HCT116 (cell line): ENCODE data around the gene ADGRG1. TPM values are rescaled to one million over a fixed set of nuclear protein-coding genes. Genes with fewer than 3 reads are reported as not detected.

Source experiments
- ATAC-seq: fragments of 200-7000 bp; cut with Tn5 transposase; 2 replicates; pipeline ENCODE4 v1.9.1; 2020; ENCODE audit warnings: mild to moderate bottlenecking, moderate library complexity
- BruUV-seq: library from RNA; stranded (reverse); fragments of 400-500 nt; replicated peaks from 2 replicates; lab custom pipeline; 2021; lab: Mats Ljungman, UMichigan
- CTCF ChIA-PET: fragments of 300-600 bp; sonication (Branson Sonifier 250); formaldehyde crosslinking; loops from one replicate; lab custom pipeline; 2021; ENCODE audit warnings: antibody characterized with exemption; lab: Charles Lee
- POLR2A ChIA-PET: fragments of 300-600, 350-600 bp; sonication (Branson Sonifier 250); formaldehyde crosslinking; loops from one replicate; lab custom pipeline; 2021; ENCODE audit warnings: antibody characterized with exemption; lab: Charles Lee
- RAD21 ChIA-PET, 2 experiments: fragments of 300-600 bp; sonication (Branson Sonifier 250); formaldehyde crosslinking; loops; one replicate each; lab custom pipeline; 2023; ENCODE audit warnings: low total read pairs in 2 of 2; ENCODE audit not compliant: uncharacterized antibody in 2 of 2, unreplicated experiment in 2 of 2, low non-redundant PET in 1 of 2; lab: Charles Lee
- DNase-seq: peaks from one replicate; pipeline ENCODE4 v3.0.0-alpha.2; 2010; ENCODE audit warnings: low read depth, low spot score
- H2AFZ ChIP-seq: fragments of 200-600 bp; shearing (Covaris generic), sonication (generic); 2 replicates; pipeline ENCODE4 v1.6.1; 2017; ENCODE audit warnings: low read depth, mixed run types, mixed read lengths, antibody characterized with exemption, low read length; ENCODE audit not compliant: poor library complexity, severe bottlenecking
- H3K27ac ChIP-seq: 2 replicates; pipeline ENCODE4 v1.5.1; 2012; ENCODE audit warnings: low read depth, low read length
- H3K27me3 ChIP-seq: fragments of 200-600 bp; sonication (generic); 2 replicates; pipeline ENCODE4 v1.6.1; 2016; ENCODE audit warnings: mixed run types, low read length, mixed read lengths; ENCODE audit not compliant: insufficient read depth
- H3K36me3 ChIP-seq, 2 experiments: fragments of 200-500 bp in 1 of 2; fragments of 200-600 bp in 1 of 2; sonication (Bioruptor generic) in 1 of 2; sonication (generic) in 1 of 2; 2 replicates each; pipeline versions ENCODE4 v1.5.1 to v1.6.1; 2014 to 2016; ENCODE audit warnings: low read length in 2 of 2, inconsistent platforms in 1 of 2, mixed read lengths in 1 of 2, mixed run types in 1 of 2; ENCODE audit not compliant: insufficient read depth in 2 of 2, control insufficient read depth in 1 of 2
- H3K4me1 ChIP-seq, 2 experiments: fragments of 200-600 bp in 1 of 2; sonication (generic) in 1 of 2; 2 replicates each; pipeline versions ENCODE4 v1.5.1 to v1.6.1; 2012 to 2017; ENCODE audit warnings: low read length in 2 of 2, inconsistent platforms in 1 of 2, mild to moderate bottlenecking in 1 of 2, mixed read lengths in 1 of 2, mixed run types in 1 of 2, moderate library complexity in 1 of 2; ENCODE audit not compliant: insufficient read depth in 2 of 2, control insufficient read depth in 1 of 2
- H3K4me2 ChIP-seq: fragments of 200-600 bp; sonication (generic); 2 replicates; pipeline ENCODE4 v1.6.1; 2017; ENCODE audit warnings: mixed run types, low read length, mixed read lengths
- H3K4me3 ChIP-seq, 2 experiments: fragments of 200-600 bp in 1 of 2; sonication (generic) in 1 of 2; replicated peaks in 1 of 2; 2 replicates each; pipeline ENCODE4 v1.5.1; 2011 to 2016; ENCODE audit warnings: low read length in 2 of 2, control low read depth in 1 of 2, low read depth in 1 of 2, mild to moderate bottlenecking in 1 of 2, mixed read lengths in 1 of 2, mixed run types in 1 of 2
- H3K79me2 ChIP-seq: fragments of 200-600 bp; sonication (generic); 2 replicates; pipeline ENCODE4 v1.6.1; 2017; ENCODE audit warnings: mild to moderate bottlenecking, mixed run types, low read length, moderate library complexity, mixed read lengths; ENCODE audit not compliant: insufficient read depth
- H3K9ac ChIP-seq: fragments of 200-600 bp; sonication (generic); 2 replicates; pipeline ENCODE4 v1.6.1; 2016; ENCODE audit warnings: low read length, mixed read lengths
- H3K9me2 ChIP-seq: fragments of 200-600 bp; sonication (generic), shearing (Covaris generic); 2 replicates; pipeline ENCODE4 v1.6.1; 2017; ENCODE audit warnings: mixed run types, mild to moderate bottlenecking, moderate library complexity; ENCODE audit not compliant: insufficient read depth
- H3K9me3 ChIP-seq, 2 experiments: fragments of 200-500 bp in 1 of 2; fragments of 200-600 bp in 1 of 2; sonication (Bioruptor generic) in 1 of 2; sonication (generic) in 1 of 2; 2 replicates each; pipeline ENCODE4 v1.6.1; 2014 to 2017; ENCODE audit warnings: low read length in 2 of 2, mixed read lengths in 2 of 2, inconsistent platforms in 1 of 2, low read depth in 1 of 2, mild to moderate bottlenecking in 1 of 2, mixed run types in 1 of 2, moderate library complexity in 1 of 2; ENCODE audit not compliant: control insufficient read depth in 1 of 2, insufficient read depth in 1 of 2
- H4K20me1 ChIP-seq: fragments of 200-600 bp; sonication (generic), shearing (Covaris generic); 2 replicates; pipeline ENCODE4 v1.6.1; 2017; ENCODE audit warnings: mixed run types, mild to moderate bottlenecking, moderate library complexity; ENCODE audit not compliant: insufficient read depth
- ATF3 ChIP-seq: IDR thresholded peaks from 2 replicates; pipeline ENCODE4 v1.6.1; 2012
- CBX3 ChIP-seq: IDR thresholded peaks from 2 replicates; pipeline ENCODE4 v1.6.1; 2012; ENCODE audit warnings: low read depth
- CEBPB ChIP-seq: IDR thresholded peaks from 2 replicates; pipeline ENCODE4 v1.6.1; 2012; ENCODE audit warnings: low read depth
- EGR1 ChIP-seq: IDR thresholded peaks from 2 replicates; pipeline ENCODE4 v1.6.1; 2012; ENCODE audit warnings: low read depth
- ELF1 ChIP-seq: IDR thresholded peaks from 2 replicates; pipeline ENCODE4 v1.6.1; 2012; ENCODE audit warnings: low read depth, borderline replicate concordance
- EZH2 ChIP-seq: fragments of 200-600 bp; sonication (generic); IDR thresholded peaks from 2 replicates; pipeline ENCODE4 v1.6.1; 2017; ENCODE audit warnings: antibody characterized with exemption, mixed run types
- FOSL1 ChIP-seq: IDR thresholded peaks from 2 replicates; pipeline ENCODE4 v1.6.1; 2012; ENCODE audit warnings: low read depth
- POLR2A ChIP-seq: IDR thresholded peaks from 2 replicates; pipeline ENCODE4 v1.7.0; 2011; ENCODE audit warnings: borderline replicate concordance; ENCODE audit not compliant: insufficient read depth, insufficient read length; ENCODE audit errors: extremely low read depth
- POLR2AphosphoS5 ChIP-seq: IDR thresholded peaks from 2 replicates; pipeline ENCODE4 v1.6.1; 2011; ENCODE audit warnings: mild to moderate bottlenecking, low read depth, low read length, moderate library complexity
- RAD21 ChIP-seq: IDR thresholded peaks from 2 replicates; pipeline ENCODE4 v1.6.1; 2012; ENCODE audit warnings: low read depth, mild to moderate bottlenecking
- REST ChIP-seq: IDR thresholded peaks from 2 replicates; pipeline ENCODE4 v1.6.1; 2012; ENCODE audit warnings: low read depth
- SIN3A ChIP-seq: IDR thresholded peaks from 2 replicates; pipeline ENCODE4 v1.6.1; 2012; ENCODE audit warnings: low read depth
- TCF7L2 ChIP-seq: IDR thresholded peaks from 2 replicates; pipeline ENCODE4 v1.7.0; 2011; ENCODE audit warnings: borderline replicate concordance, inconsistent platforms; ENCODE audit not compliant: insufficient read depth, insufficient read length; ENCODE audit errors: extremely low read depth
- YY1 ChIP-seq: IDR thresholded peaks from 2 replicates; pipeline ENCODE4 v1.6.1; 2011; ENCODE audit warnings: low read length, low read depth, moderate library complexity, mild to moderate bottlenecking; ENCODE audit not compliant: insufficient replicate concordance; ENCODE audit errors: extremely low read depth
- ZFX ChIP-seq: fragments of 450-650 bp; IDR thresholded peaks from 2 replicates; pipeline ENCODE4 v1.6.1; 2017
- ZNF274 ChIP-seq: fragments of 200-500 bp; sonication (Bioruptor generic); IDR thresholded peaks from 2 replicates; pipeline ENCODE4 v1.6.1; 2014; ENCODE audit warnings: mild to moderate bottlenecking, low read depth, low read length, inconsistent platforms
- intact Hi-C: fragments of 100-400 bp; cut with micrococcal nuclease; formaldehyde crosslinking; loops from 2 replicates; pipeline ENCODE4 v1.10.0; 2022
- total RNA-seq: library from RNA; stranded (reverse); gene quantifications from one replicate; pipeline ENCODE4 v1.2.1, GENCODE V29; 2021; ENCODE audit not compliant: unreplicated experiment
- TF ChIP-seq, protein P1 (sequence below): IDR thresholded peaks from 2 replicates; pipeline ENCODE4 v1.6.1; 2012
- TF ChIP-seq, protein P2 (sequence below), 3 experiments: fragments of 200-600 bp in 1 of 3; sonication (generic) in 1 of 3; IDR thresholded peaks in 2 of 3; conservative IDR thresholded peaks in 1 of 3; 2 replicates each; pipeline ENCODE4 v1.5.1; 2012 to 2017; ENCODE audit warnings: low read depth in 2 of 3, low read length in 2 of 3, antibody characterized with exemption in 1 of 3, borderline replicate concordance in 1 of 3, control low read depth in 1 of 3, mild to moderate bottlenecking in 1 of 3, mixed read lengths in 1 of 3, mixed run types in 1 of 3, moderate library complexity in 1 of 3; ENCODE audit not compliant: insufficient read depth in 1 of 3

The ADGRG1 gene
- total RNA-seq, 1 experiment from 2014 or later: 36.4 TPM

DNA sequence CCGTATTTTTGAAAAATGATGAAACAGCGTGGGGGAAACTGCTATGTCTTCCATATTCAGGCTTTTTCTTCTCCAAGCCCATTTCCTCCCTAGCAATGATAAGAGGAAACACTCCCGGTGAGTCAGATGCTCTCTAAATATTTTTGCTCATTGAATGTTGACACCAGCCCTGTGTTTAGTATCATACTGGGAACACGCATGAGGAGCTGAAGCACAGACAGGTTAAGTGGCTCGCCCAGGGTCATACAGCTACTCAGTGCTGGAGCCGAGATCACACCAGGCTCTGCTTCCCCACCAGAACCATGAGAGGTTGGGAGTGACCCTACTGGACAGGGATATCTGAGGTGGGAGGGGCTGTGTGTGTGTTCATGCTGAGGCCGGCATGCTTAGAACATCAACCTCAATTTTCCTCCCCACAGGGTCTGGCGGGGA is 37.8 kb upstream of the ADGRG1 start:
- H4K20me1 ChIP-seq: no peaks in the 10 kb centered on the region
- ChIA-PET RAD21 (interaction anchor here (0.5 to 1.2 kb wide), 9 partner anchors 11 to 146 kb away, joined by 3 to 6 read pairs (median 4); no protein-coding TSS in a partner anchor), CTCF (interaction anchor here (0.6 to 2.8 kb wide), 24 partner anchors 8 to 409 kb away, joined by 3 to 31 read pairs (median 4); partner anchors contain the start of gene KATNB1), POLR2A (interaction anchor here (1.1 to 2.0 kb wide), 4 partner anchors 9 to 145 kb away, joined by 3 to 6 read pairs (median 5); partner anchors contain the start of gene KATNB1)
- H2AFZ ChIP-seq: peak overlapping the region; percentile 55
- peak; percentile 68 for ATAC-seq
- intact Hi-C loops: loop anchor here (1.0 to 5.0 kb wide), 4 partner anchors 59 to 1167 kb away; partner anchors contain the start of gene KATNB1
- no peaks in the 10 kb centered on the region for H3K79me2 ChIP-seq
- BruUV-seq: no TSS peak
- peak overlapping the region; percentile 30 to 54 for H3K4me3 ChIP-seq
- peaks cover 11 to 21% of the 10 kb centered on the region in 2 experiments for H3K4me1 ChIP-seq
- H3K9me3 ChIP-seq: no peaks in the 10 kb centered on the region
- peak overlapping the region; percentile 52 for H3K9ac ChIP-seq
- no peaks in the 10 kb centered on the region for H3K9me2 ChIP-seq
- TF ChIP-seq SIN3A: no peak
- TF ChIP-seq, protein P1, sequence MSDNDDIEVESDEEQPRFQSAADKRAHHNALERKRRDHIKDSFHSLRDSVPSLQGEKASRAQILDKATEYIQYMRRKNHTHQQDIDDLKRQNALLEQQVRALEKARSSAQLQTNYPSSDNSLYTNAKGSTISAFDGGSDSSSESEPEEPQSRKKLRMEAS: no peak
- TF ChIP-seq EGR1: no peak
- no peak for TF ChIP-seq POLR2A
- TF ChIP-seq POLR2AphosphoS5: no peak
- TF ChIP-seq ELF1: no peak
- TF ChIP-seq CEBPB: no peak
- TF ChIP-seq RAD21: no peak
- no peak for TF ChIP-seq YY1
- no peak for TF ChIP-seq ATF3
- no peak for TF ChIP-seq ZFX
- TF ChIP-seq ZNF274: no peak
- TF ChIP-seq REST: no peak
- TF ChIP-seq EZH2: no peak
- TF ChIP-seq FOSL1: no peak
- TF ChIP-seq, protein P2, sequence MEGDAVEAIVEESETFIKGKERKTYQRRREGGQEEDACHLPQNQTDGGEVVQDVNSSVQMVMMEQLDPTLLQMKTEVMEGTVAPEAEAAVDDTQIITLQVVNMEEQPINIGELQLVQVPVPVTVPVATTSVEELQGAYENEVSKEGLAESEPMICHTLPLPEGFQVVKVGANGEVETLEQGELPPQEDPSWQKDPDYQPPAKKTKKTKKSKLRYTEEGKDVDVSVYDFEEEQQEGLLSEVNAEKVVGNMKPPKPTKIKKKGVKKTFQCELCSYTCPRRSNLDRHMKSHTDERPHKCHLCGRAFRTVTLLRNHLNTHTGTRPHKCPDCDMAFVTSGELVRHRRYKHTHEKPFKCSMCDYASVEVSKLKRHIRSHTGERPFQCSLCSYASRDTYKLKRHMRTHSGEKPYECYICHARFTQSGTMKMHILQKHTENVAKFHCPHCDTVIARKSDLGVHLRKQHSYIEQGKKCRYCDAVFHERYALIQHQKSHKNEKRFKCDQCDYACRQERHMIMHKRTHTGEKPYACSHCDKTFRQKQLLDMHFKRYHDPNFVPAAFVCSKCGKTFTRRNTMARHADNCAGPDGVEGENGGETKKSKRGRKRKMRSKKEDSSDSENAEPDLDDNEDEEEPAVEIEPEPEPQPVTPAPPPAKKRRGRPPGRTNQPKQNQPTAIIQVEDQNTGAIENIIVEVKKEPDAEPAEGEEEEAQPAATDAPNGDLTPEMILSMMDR (IDR thresholded peaks at IDR 0.05 in 2 of 3, conservative IDR thresholded peaks at IDR 0.05 in 1 of 3; ENCODE audit: borderline replicate concordance in 1 of 3, insufficient read depth in 1 of 3, low read depth in 2 of 3, low read length in 2 of 3): no peak
- no peak for TF ChIP-seq TCF7L2
- TF ChIP-seq CBX3: no peak
- H3K36me3 ChIP-seq: no peaks in the 10 kb centered on the region
- H3K27me3 ChIP-seq: no peaks in the 10 kb centered on the region
- DNase-seq: peak; percentile 28
- peak overlapping the region; percentile 88 for H3K4me2 ChIP-seq
- peak overlapping the region; percentile 42; the same call in 1 of the 2 replicates for H3K27ac ChIP-seq
